Panc1 (cell line): Measurements from ENCODE around the gene FSTL4. TPM values are rescaled to one million over a fixed set of nuclear protein-coding genes. Genes with fewer than 3 reads are reported as not detected.

Experiments
- ATAC-seq: fragments of 200-7000 bp; cut with Tn5 transposase; 2 replicates; pipeline ENCODE4 v1.9.1; 2020; ENCODE audit warnings: mild to moderate bottlenecking, moderate library complexity
- BruUV-seq: library from RNA; stranded (reverse); fragments of 400-500 nt; replicated peaks from 2 replicates; lab custom pipeline; 2021; lab: Mats Ljungman, UMichigan
- CTCF ChIA-PET: fragments of 300-600 bp; sonication (Branson Sonifier 250); formaldehyde crosslinking; loops from one replicate; lab custom pipeline; 2022; ENCODE audit warnings: antibody characterized with exemption; lab: Charles Lee
- POLR2A ChIA-PET: fragments of 300-600 bp; sonication (Branson Sonifier 250); formaldehyde crosslinking; loops from one replicate; lab custom pipeline; 2022; ENCODE audit warnings: antibody characterized with exemption; lab: Charles Lee
- DNase-seq: peaks from one replicate; pipeline ENCODE4 v3.0.0-alpha.2; 2010; ENCODE audit warnings: low read depth, low spot score
- H3K27ac ChIP-seq: 2 replicates; pipeline ENCODE4 v1.5.1; 2011; ENCODE audit warnings: mild to moderate bottlenecking, low read length, inconsistent platforms
- H3K27me3 ChIP-seq: fragments of 200-500 bp; sonication (Bioruptor generic); 2 replicates; pipeline ENCODE4 v1.6.0; 2014; ENCODE audit warnings: low read length, inconsistent platforms; ENCODE audit not compliant: control insufficient read depth, insufficient read depth
- H3K36me3 ChIP-seq: fragments of 200-500 bp; sonication (Bioruptor generic); 2 replicates; pipeline ENCODE4 v1.5.1; 2014; ENCODE audit warnings: inconsistent platforms, mild to moderate bottlenecking, low read length, moderate library complexity; ENCODE audit not compliant: control insufficient read depth, insufficient read depth
- H3K4me1 ChIP-seq: 2 replicates; pipeline ENCODE4 v1.5.1; 2011; ENCODE audit warnings: inconsistent platforms, mild to moderate bottlenecking, low read length, moderate library complexity; ENCODE audit not compliant: control insufficient read depth, insufficient read depth
- H3K4me3 ChIP-seq, 2 experiments: 2 replicates each; pipeline ENCODE4 v1.5.1; 2011 to 2012; ENCODE audit warnings: low read depth in 2 of 2, low read length in 2 of 2, mild to moderate bottlenecking in 2 of 2, inconsistent platforms in 1 of 2, moderate library complexity in 1 of 2
- H3K9me3 ChIP-seq: fragments of 200-500 bp; sonication (Bioruptor generic); 2 replicates; pipeline ENCODE4 v1.5.1; 2014; ENCODE audit warnings: low read depth, mild to moderate bottlenecking, inconsistent platforms, low read length, moderate library complexity; ENCODE audit not compliant: control insufficient read depth, insufficient read depth
- POLR2AphosphoS5 ChIP-seq: IDR thresholded peaks from 2 replicates; pipeline ENCODE4 v1.6.1; 2012; ENCODE audit warnings: mild to moderate bottlenecking, low read depth, low read length, moderate library complexity
- REST ChIP-seq, 2 experiments: IDR thresholded peaks; 2 replicates each; pipeline ENCODE4 v1.6.1; 2011 to 2012; ENCODE audit warnings: low read depth in 2 of 2, control low read depth in 1 of 2, low read length in 1 of 2, mild to moderate bottlenecking in 1 of 2, moderate library complexity in 1 of 2; ENCODE audit not compliant: insufficient read depth in 1 of 2
- SIN3A ChIP-seq: IDR thresholded peaks from 2 replicates; pipeline ENCODE4 v1.6.1; 2012; ENCODE audit warnings: low read depth, mild to moderate bottlenecking, low read length, moderate library complexity, borderline replicate concordance; ENCODE audit not compliant: insufficient read depth
- TCF7L2 ChIP-seq: IDR thresholded peaks from 2 replicates; pipeline ENCODE4 v1.6.1; 2011; ENCODE audit warnings: mild to moderate bottlenecking, low read depth, low read length, inconsistent platforms
- in situ Hi-C: cut with HindIII; loops from 2 replicates; pipeline ENCODE4 v1.10.0; 2016; ENCODE audit warnings: low sequenced_read_pairs, low pct_unique_long_range_greater_than_20kb
- intact Hi-C: fragments of 100-400 bp; cut with micrococcal nuclease; formaldehyde crosslinking; loops from one replicate; pipeline ENCODE4 v1.10.0; 2022; ENCODE audit not compliant: unreplicated experiment
- total RNA-seq: library from RNA; stranded (reverse); gene quantifications from one replicate; pipeline ENCODE4 v1.2.1, GENCODE V29; 2021; ENCODE audit not compliant: unreplicated experiment
- TF ChIP-seq, protein P1 (sequence below): fragments of 450-650 bp; IDR thresholded peaks from 2 replicates; pipeline ENCODE4 v1.5.1; 2017; ENCODE audit warnings: mild to moderate bottlenecking

FSTL4 gene
- total RNA-seq, 1 experiment from 2014 or later = 0.18 TPM

- intact Hi-C loops (no loop called here), in situ Hi-C loops (no loop called here)
- Histone ChIP-seq H3K36me3 (no peaks in the 10 kb centered on the region), H3K27me3 (peaks cover 24% of the 10 kb centered on the region), H3K4me3 (no peak overlapping the region), H3K27ac (no peak overlapping the region), H3K4me1 (no peaks in the 10 kb centered on the region), H3K9me3 (peaks cover 11% of the 10 kb centered on the region; the same call in 1 of the 2 replicates)
- ATAC-seq = no peak
- no peak for TF ChIP-seq REST (IDR thresholded peaks at IDR 0.05; ENCODE audit: insufficient read depth in 1 of 2, low read depth in 2 of 2, low read length in 1 of 2)
- TF ChIP-seq, protein P1, sequence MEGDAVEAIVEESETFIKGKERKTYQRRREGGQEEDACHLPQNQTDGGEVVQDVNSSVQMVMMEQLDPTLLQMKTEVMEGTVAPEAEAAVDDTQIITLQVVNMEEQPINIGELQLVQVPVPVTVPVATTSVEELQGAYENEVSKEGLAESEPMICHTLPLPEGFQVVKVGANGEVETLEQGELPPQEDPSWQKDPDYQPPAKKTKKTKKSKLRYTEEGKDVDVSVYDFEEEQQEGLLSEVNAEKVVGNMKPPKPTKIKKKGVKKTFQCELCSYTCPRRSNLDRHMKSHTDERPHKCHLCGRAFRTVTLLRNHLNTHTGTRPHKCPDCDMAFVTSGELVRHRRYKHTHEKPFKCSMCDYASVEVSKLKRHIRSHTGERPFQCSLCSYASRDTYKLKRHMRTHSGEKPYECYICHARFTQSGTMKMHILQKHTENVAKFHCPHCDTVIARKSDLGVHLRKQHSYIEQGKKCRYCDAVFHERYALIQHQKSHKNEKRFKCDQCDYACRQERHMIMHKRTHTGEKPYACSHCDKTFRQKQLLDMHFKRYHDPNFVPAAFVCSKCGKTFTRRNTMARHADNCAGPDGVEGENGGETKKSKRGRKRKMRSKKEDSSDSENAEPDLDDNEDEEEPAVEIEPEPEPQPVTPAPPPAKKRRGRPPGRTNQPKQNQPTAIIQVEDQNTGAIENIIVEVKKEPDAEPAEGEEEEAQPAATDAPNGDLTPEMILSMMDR = no peak
- no TSS peak for BruUV-seq
- POLR2A ChIA-PET = no interaction called here
- DNase-seq = no peak
- CTCF ChIA-PET = no interaction called here
Observed at GRCh38 chr5:133382661-133383579, 229.4 kb downstream of the FSTL4 start.

GRCh38 chr5:133381571-133382365, 230.6 kb downstream of the FSTL4 start:
- no peaks in the 10 kb centered on the region for H3K4me1 ChIP-seq
- intact Hi-C loops = no loop called here
- peaks cover 17% of the 10 kb centered on the region; the same call in 1 of the 2 replicates for H3K9me3 ChIP-seq
- in situ Hi-C loops = no loop called here
- BruUV-seq = no TSS peak
- DNase-seq = no peak
- H3K36me3 ChIP-seq = no peaks in the 10 kb centered on the region
- no peak overlapping the region for H3K27ac ChIP-seq
- CTCF ChIA-PET = no interaction called here
- no peak overlapping the region for H3K4me3 ChIP-seq
- TF ChIP-seq POLR2AphosphoS5 (no peak), SIN3A (no peak), REST (IDR thresholded peaks at IDR 0.05; ENCODE audit: insufficient read depth in 1 of 2, low read depth in 2 of 2, low read length in 1 of 2) (no peak), TCF7L2 (no peak)
- TF ChIP-seq, protein P1 = no peak
- ATAC-seq = no peak
- peaks cover 19% of the 10 kb centered on the region for H3K27me3 ChIP-seq
- POLR2A ChIA-PET = no interaction called here
